IMR-90 (cell line): Measurements from ENCODE around the gene HACL1. TPM values are rescaled to one million over a fixed set of nuclear protein-coding genes. Genes with fewer than 3 reads are reported as not detected.
A peak's percentile ranks its signal among the peaks of the same experiment; 100 is the strongest.

Experiments
- ATAC-seq: fragments of 200-7000 bp; cut with Tn5 transposase; 2 replicates; pipeline ENCODE4 v1.9.1; 2020; ENCODE audit warnings: low read depth, mild to moderate bottlenecking, moderate library complexity
- BruUV-seq: library from RNA; stranded (reverse); fragments of 400-500 nt; replicated peaks from 2 replicates; lab custom pipeline; 2021; lab: Mats Ljungman, UMichigan
- CTCF ChIA-PET: fragments of 300-600 bp; formaldehyde crosslinking; extraction: SDS; loops from one replicate; lab custom pipeline; 2021; ENCODE audit warnings: antibody characterized with exemption; lab: Yijun Ruan, JAX
- POLR2A ChIA-PET: fragments of 300-600 bp; sonication (Branson Sonifier 250); formaldehyde crosslinking; loops from one replicate; lab custom pipeline; 2022; ENCODE audit warnings: antibody characterized with exemption; ENCODE audit not compliant: unreplicated experiment; lab: Charles Lee
- DNase-seq: peaks from one replicate; pipeline ENCODE4 v3.0.0; 2013
- H2AFZ ChIP-seq: replicated peaks from 2 replicates; pipeline ENCODE3; 2013; ENCODE audit warnings: low read length, mild to moderate bottlenecking; ENCODE audit not compliant: poor library complexity
- H2AK5ac ChIP-seq: 2 replicates; pipeline ENCODE4 v1.6.1; 2013; ENCODE audit warnings: low read depth, low read length, inconsistent platforms
- H2AK9ac ChIP-seq: replicated peaks from 2 replicates; pipeline ENCODE3; 2013; ENCODE audit warnings: mild to moderate bottlenecking, low read depth, low read length, moderate library complexity; ENCODE audit not compliant: poor library complexity
- H2BK120ac ChIP-seq: 2 replicates; pipeline ENCODE4 v1.6.1; 2013; ENCODE audit warnings: low read depth, low read length, inconsistent platforms
- H2BK15ac ChIP-seq: 3 replicates; pipeline ENCODE4 v1.6.1; 2013; ENCODE audit warnings: low read depth, low read length, inconsistent platforms
- H2BK20ac ChIP-seq: 2 replicates; pipeline ENCODE4 v1.6.1; 2013; ENCODE audit warnings: low read depth, mild to moderate bottlenecking, inconsistent platforms, low read length, moderate library complexity
- H2BK5ac ChIP-seq: 2 replicates; pipeline ENCODE4 v1.6.1; 2013; ENCODE audit warnings: mild to moderate bottlenecking, low read depth, low read length, inconsistent platforms; ENCODE audit not compliant: poor library complexity, severe bottlenecking
- H3K14ac ChIP-seq: replicated peaks from 2 replicates; pipeline ENCODE4 v1.6.1; 2013; ENCODE audit warnings: low read depth, low read length, inconsistent platforms
- H3K18ac ChIP-seq: 2 replicates; pipeline ENCODE4 v1.6.1; 2013; ENCODE audit warnings: low read depth, low read length, control low read depth
- H3K23ac ChIP-seq: 2 replicates; pipeline ENCODE4 v1.6.1; 2013; ENCODE audit warnings: low read depth, low read length, inconsistent platforms
- H3K27ac ChIP-seq: 2 replicates; pipeline ENCODE4 v1.5.1; 2013; ENCODE audit warnings: mild to moderate bottlenecking, control low read depth, low read length; ENCODE audit not compliant: insufficient read depth
- H3K27me3 ChIP-seq: 2 replicates; pipeline ENCODE4 v1.6.1; 2013; ENCODE audit warnings: low read length; ENCODE audit not compliant: control insufficient read depth, insufficient read depth
- H3K36me3 ChIP-seq: 2 replicates; pipeline ENCODE4 v1.6.1; 2013; ENCODE audit warnings: low read length, mixed read lengths; ENCODE audit not compliant: control insufficient read depth, insufficient read depth
- H3K4ac ChIP-seq: 2 replicates; pipeline ENCODE4 v1.6.1; 2013; ENCODE audit warnings: low read depth, low read length, inconsistent platforms
- H3K4me1 ChIP-seq: 2 replicates; pipeline ENCODE4 v1.6.1; 2013; ENCODE audit warnings: low read length, mixed read lengths; ENCODE audit not compliant: control insufficient read depth, insufficient read depth
- H3K4me2 ChIP-seq: 2 replicates; pipeline ENCODE4 v1.6.1; 2013; ENCODE audit warnings: low read depth, mild to moderate bottlenecking, control low read depth, low read length, moderate library complexity
- H3K4me3 ChIP-seq: 2 replicates; pipeline ENCODE4 v1.5.1; 2013; ENCODE audit warnings: low read depth, mild to moderate bottlenecking, control low read depth, low read length, moderate library complexity; ENCODE audit not compliant: insufficient read depth
- H3K56ac ChIP-seq: 2 replicates; pipeline ENCODE4 v1.6.1; 2013; ENCODE audit warnings: low read length, inconsistent platforms; ENCODE audit not compliant: insufficient read depth; ENCODE audit errors: extremely low read depth
- H3K79me1 ChIP-seq, 2 experiments: 2 replicates each; pipeline ENCODE4 v1.6.1; 2013; ENCODE audit warnings: low read length in 2 of 2, inconsistent platforms in 1 of 2, low read depth in 1 of 2
- H3K9ac ChIP-seq: 2 replicates; pipeline ENCODE4 v1.6.1; 2013; ENCODE audit warnings: low read depth, low read length, control low read depth
- H3K9me1 ChIP-seq: 2 replicates; pipeline ENCODE4 v1.6.1; 2013; ENCODE audit warnings: low read length, inconsistent platforms; ENCODE audit not compliant: insufficient read depth
- H3K9me3 ChIP-seq: 2 replicates; pipeline ENCODE4 v1.6.1; 2013; ENCODE audit warnings: low read length; ENCODE audit not compliant: control insufficient read depth, insufficient read depth
- H4K20me1 ChIP-seq: 2 replicates; pipeline ENCODE4 v1.6.1; 2013; ENCODE audit warnings: low read length, inconsistent platforms; ENCODE audit not compliant: insufficient read depth
- H4K5ac ChIP-seq: 2 replicates; pipeline ENCODE4 v1.6.1; 2013; ENCODE audit warnings: mild to moderate bottlenecking, low read depth, low read length, control low read depth
- H4K8ac ChIP-seq, 2 experiments: 2 replicates each; pipeline ENCODE4 v1.6.1; 2013; ENCODE audit warnings: low read depth in 2 of 2, low read length in 2 of 2, control low read depth in 1 of 2, inconsistent platforms in 1 of 2
- H4K91ac ChIP-seq: 2 replicates; pipeline ENCODE4 v1.6.1; 2013; ENCODE audit warnings: low read depth, low read length, inconsistent platforms; ENCODE audit not compliant: insufficient read depth
- BHLHE40 ChIP-seq: fragments of 150-350 bp; IDR thresholded peaks from 2 replicates; pipeline ENCODE4 v1.6.1; 2016; ENCODE audit warnings: mild to moderate bottlenecking, low read depth, low read length
- CHD1 ChIP-seq: IDR thresholded peaks from 2 replicates; pipeline ENCODE4 v1.6.1; 2012; ENCODE audit warnings: low read depth, low read length, improper control_type of control experiment
- ELK1 ChIP-seq: fragments of 150-350 bp; IDR thresholded peaks from 2 replicates; pipeline ENCODE4 v1.6.1; 2016; ENCODE audit warnings: low read depth, mild to moderate bottlenecking, low read length, moderate library complexity, borderline replicate concordance
- MAZ ChIP-seq: IDR thresholded peaks from 2 replicates; pipeline ENCODE4 v1.6.1; 2012; ENCODE audit warnings: low read depth, mild to moderate bottlenecking, low read length, improper control_type of control experiment, moderate library complexity, borderline replicate concordance
- MXI1 ChIP-seq: IDR thresholded peaks from 2 replicates; pipeline ENCODE4 v1.6.1; 2012; ENCODE audit warnings: low read depth, mild to moderate bottlenecking, low read length, moderate library complexity, borderline replicate concordance
- NFE2L2 ChIP-seq: fragments of 150-350 bp; IDR thresholded peaks from 2 replicates; pipeline ENCODE4 v1.6.1; 2016; ENCODE audit warnings: low read depth, mild to moderate bottlenecking, low read length
- POLR2A ChIP-seq: IDR thresholded peaks from 2 replicates; pipeline ENCODE4 v1.6.1; 2012; ENCODE audit warnings: mild to moderate bottlenecking, low read depth, low read length
- RAD21 ChIP-seq: IDR thresholded peaks from 2 replicates; pipeline ENCODE4 v1.6.1; 2012; ENCODE audit warnings: low read length, improper control_type of control experiment
- RCOR1 ChIP-seq: IDR thresholded peaks from 2 replicates; pipeline ENCODE4 v1.6.1; 2012; ENCODE audit warnings: mild to moderate bottlenecking, low read length, improper control_type of control experiment; ENCODE audit not compliant: insufficient replicate concordance
- USF2 ChIP-seq: fragments of 150-350 bp; IDR thresholded peaks from 2 replicates; pipeline ENCODE4 v1.6.1; 2017; ENCODE audit warnings: mild to moderate bottlenecking, antibody characterized with exemption, low read length, low read depth
- WGBS, 2 experiments: methylation state at CpG; one replicate each; pipeline versions ENCODE4 v1.1.5 to v1.1.7; 2013; ENCODE audit warnings: missing lambda C conversion rate in 2 of 2; ENCODE audit not compliant: insufficient read length in 1 of 2; ENCODE audit errors: extremely low coverage in 2 of 2; 5-methylcytosine and 5-hydroxymethylcytosine counted together
- dilution Hi-C: fragments of 300-500 bp; cut with HindIII; formaldehyde crosslinking; loops from one replicate; pipeline ENCODE4 v1.14.3; 2018; ENCODE audit warnings: low sequenced_read_pairs; ENCODE audit not compliant: unreplicated experiment
- in situ Hi-C: fragments of 300-500 bp; cut with MboI; formaldehyde crosslinking; loops from 3 replicates; pipeline ENCODE4 v1.14.3; 2019; ENCODE audit warnings: low sequenced_read_pairs, inconsistent platforms, mixed read lengths
- intact Hi-C: fragments of 100-400 bp; cut with micrococcal nuclease; formaldehyde crosslinking; loops from 2 replicates; pipeline ENCODE4 v1.10.0; 2022
- polyA plus RNA-seq, 3 experiments: library from polyadenylated mRNA; depleted of rRNA; stranded (reverse); fragments of >200 nt; gene quantifications; 2 replicates each; pipeline ENCODE4 v1.2.3, GENCODE V29; 2012; ENCODE audit warnings: low replicate concordance in 1 of 3
- total RNA-seq: library from RNA; depleted of rRNA; stranded (reverse); fragments of >200 nt; gene quantifications from 2 replicates; pipeline ENCODE4 v1.2.3, GENCODE V29; 2012

The HACL1 gene
- total and polyA plus RNA-seq, 2 of the 4 experiments (the other 2 are of a cell fraction) = 9.9 to 28.1 TPM

GRCh38 chr3:15601399-15602145 lies at the start of gene HACL1, which contains the start of gene BTD (continued):
- no peak; the same call in 1 of the 2 replicates for TF ChIP-seq BHLHE40
- no peak for TF ChIP-seq ELK1
- TF ChIP-seq RAD21 = no peak

GRCh38 chr3:15649858-15650257 lies 48.5 kb upstream of the HACL1 start:
- in situ Hi-C loops = loop anchor here (10.0 to 25.0 kb wide), 3 partner anchors 155 to 587 kb away; no protein-coding TSS in a partner anchor
- dilution Hi-C loops = no loop called here
- intact Hi-C loops = no loop called here

More at GRCh38 chr3:15649858-15650257, 48.5 kb upstream of the HACL1 start:
- H2BK120ac ChIP-seq = peak overlapping the region; percentile 78
- DNase-seq (no peak), ATAC-seq (no peak)
- peaks cover 26% of the 10 kb centered on the region for H3K4me1 ChIP-seq
- no peak overlapping the region for H2AK9ac ChIP-seq
- no peak overlapping the region for H3K23ac ChIP-seq
- H2AK5ac ChIP-seq = peak overlapping the region; percentile 93; the same call in 1 of the 2 replicates
- H2BK15ac ChIP-seq = peak overlapping the region; percentile 83; the same call in 1 of the 3 replicates
- no peak overlapping the region for H3K27ac ChIP-seq
- no peak overlapping the region for H3K9ac ChIP-seq
- BruUV-seq = no TSS peak
- no peak overlapping the region; the same call in 1 of the 2 replicates for H4K5ac ChIP-seq
- H3K4me3 ChIP-seq = no peak overlapping the region
- H3K4me2 ChIP-seq = no peak overlapping the region
- H3K9me1 ChIP-seq = peaks cover 30% of the 10 kb centered on the region
- no peak overlapping the region for H4K8ac ChIP-seq
- no peak overlapping the region for H2BK5ac ChIP-seq
- no peak overlapping the region for H3K14ac ChIP-seq
- H3K9me3 ChIP-seq = no peaks in the 10 kb centered on the region
- ChIA-PET CTCF (no interaction called here), POLR2A (no interaction called here)
- peak overlapping the region; percentile 79; the same call in 1 of the 2 replicates for H2BK20ac ChIP-seq
- H3K36me3 ChIP-seq = no peaks in the 10 kb centered on the region
- no peak overlapping the region for H2AFZ ChIP-seq
- WGBS, 2 experiments = no CpG with 5 or more reads among the region's 5 CpGs
- peaks cover 5 to 20% of the 10 kb centered on the region in 2 experiments for H3K79me1 ChIP-seq
- H3K4ac ChIP-seq = peak overlapping the region; percentile 84
- H4K20me1 ChIP-seq = 0 out of 2 replicates have a peak, but pooled peaks cover 3% of the 10 kb centered on the region
- no peaks in the 10 kb centered on the region for H3K27me3 ChIP-seq
- no peak overlapping the region for H3K56ac ChIP-seq
- TF ChIP-seq MAZ (no peak), BHLHE40 (no peak), NFE2L2 (no peak), POLR2A (no peak), RCOR1 (no peak), USF2 (no peak), CHD1 (no peak), ELK1 (no peak), MXI1 (no peak)
- H3K18ac ChIP-seq = no peak overlapping the region
- H4K91ac ChIP-seq = peak overlapping the region; percentile 8; the same call in 1 of the 2 replicates
